GM19463 (cell line): Measurements from ENCODE around the gene NLRP1.

ENCODE experiments used
- ATAC-seq: cut with Tn5 transposase; IDR thresholded peaks from one replicate; pipeline ENCODE4 v1.9.1; 2021; ENCODE audit warnings: mild to moderate bottlenecking, moderate library complexity; ENCODE audit not compliant: unreplicated experiment

The NLRP1 gene

DNA sequence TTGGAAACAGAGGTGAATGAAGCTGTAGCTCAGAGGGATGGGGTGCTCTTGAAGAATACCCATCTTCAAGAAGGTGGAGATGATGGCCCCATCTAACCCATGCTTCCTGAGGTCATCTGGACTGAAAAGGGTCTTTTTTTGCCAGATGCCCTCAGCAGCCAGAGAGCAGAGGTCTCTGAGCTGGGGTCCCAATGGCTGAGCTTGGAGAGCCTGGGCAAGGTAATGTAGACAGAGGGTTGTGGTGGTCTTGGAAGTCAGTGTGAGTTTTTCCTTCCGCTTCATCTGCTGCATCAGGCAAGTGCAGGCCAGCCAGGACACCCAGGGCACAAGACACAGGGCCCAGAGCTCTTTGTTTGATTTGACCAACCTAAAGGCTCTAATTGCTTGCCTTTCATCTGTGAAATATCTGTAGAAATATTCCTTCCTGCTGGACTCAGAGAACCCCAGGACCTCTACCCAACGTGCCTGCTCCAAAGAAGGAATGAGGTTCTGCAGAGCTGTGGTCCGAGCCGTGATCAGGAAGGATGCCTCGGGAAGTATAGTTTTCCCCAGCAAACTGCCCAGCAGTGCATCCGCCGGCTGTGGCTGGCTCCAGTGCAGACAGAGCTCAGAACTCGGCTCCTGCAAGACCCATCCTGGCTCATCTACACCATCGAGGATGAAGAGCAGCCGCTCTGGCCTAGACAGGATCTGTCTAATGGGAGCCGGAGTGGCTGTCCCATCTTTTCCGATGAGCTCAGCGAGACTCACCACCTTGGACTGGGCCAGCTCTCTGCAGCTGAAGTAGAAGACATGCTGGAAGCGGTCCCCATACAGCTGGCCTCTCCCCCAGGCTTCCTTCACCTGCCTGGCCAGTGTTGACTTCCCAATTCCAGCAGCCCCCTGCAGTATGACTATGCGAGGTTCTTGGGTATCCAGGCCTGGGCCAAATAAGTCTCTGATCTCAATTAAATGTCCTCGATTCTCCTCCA is 25.2 kb downstream of the NLRP1 start:
- no peak for ATAC-seq

DNA sequence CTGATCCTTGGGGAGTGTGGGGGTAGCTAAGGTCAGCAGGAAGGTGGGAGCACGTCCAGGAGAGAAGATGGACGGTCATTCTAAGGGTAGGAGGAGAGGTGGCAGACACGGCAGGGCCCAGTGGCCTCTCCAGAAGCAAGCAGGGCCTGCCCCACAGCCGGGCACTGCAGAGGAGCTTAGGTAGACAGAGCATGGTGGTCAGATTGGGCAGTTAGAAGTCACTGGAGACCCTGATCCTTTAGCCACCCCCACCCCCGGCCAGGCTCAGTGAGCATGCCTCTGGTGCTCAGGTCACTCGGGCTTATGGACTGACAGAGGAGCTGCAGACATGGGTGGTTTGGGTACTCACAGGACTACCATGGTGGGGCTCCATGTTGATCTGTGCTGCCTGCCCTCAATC is 26.3 kb downstream of the NLRP1 start:
- ATAC-seq: no peak

DNA sequence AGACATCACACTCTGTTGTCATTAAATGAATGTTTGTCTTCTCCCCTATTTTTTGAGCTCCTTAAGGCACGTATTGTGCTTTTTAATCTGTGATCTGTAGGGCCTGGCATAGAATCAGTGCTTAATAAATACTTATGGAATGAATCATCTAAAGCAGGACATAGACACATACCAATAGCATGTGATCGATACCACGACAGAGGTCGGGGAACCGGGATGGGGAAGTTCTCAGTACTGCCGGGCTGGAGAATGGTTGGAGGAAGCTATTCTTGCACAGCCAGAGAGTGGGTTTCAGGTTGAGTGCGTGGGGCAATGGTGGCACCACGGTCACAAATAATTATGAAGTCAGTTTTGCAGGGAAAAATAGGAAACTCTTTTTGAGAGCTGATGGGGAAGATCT is 26.8 kb downstream of the NLRP1 start:
- ATAC-seq: no peak

DNA sequence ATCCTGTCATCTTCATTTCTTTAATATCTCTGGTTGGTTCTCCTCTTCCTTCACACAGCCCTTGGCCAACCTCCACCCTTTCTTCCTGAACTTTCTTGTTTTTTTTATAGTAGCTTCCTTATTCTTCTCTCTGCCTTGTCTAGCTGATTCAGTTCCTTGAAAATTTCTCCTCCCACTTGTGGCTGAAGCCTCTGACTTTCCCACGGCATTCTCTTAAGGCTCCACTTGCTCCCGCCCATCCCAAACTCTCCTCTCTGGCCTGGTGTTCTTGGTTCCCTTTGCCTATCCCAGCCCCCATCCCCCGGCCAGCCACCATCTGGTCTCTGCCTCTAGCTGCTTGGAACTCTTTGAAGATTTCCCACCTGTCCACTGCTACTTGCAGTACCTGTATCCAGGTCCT is 29.1 kb downstream of the NLRP1 start:
- ATAC-seq: no peak

DNA sequence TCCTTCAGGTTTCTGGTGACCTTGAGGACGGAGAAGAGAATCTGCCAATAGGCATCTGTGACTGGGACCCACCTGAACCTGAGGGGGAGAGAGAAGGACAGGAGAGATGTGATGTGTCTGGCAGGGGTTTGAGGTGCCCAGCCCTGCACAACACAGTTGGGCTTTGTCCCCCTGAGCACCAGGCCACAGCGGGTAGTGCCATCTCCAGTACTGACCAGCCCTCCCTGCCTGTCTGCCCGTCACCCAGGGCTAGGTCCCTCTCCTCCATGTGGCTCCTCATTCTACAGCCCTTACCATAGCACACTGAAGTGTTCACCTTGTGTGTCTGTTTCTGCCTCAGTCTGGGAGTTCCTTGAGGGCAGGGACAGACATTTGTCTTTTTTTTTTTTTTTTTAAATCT is 30.8 kb downstream of the NLRP1 start:
- no peak for ATAC-seq

DNA sequence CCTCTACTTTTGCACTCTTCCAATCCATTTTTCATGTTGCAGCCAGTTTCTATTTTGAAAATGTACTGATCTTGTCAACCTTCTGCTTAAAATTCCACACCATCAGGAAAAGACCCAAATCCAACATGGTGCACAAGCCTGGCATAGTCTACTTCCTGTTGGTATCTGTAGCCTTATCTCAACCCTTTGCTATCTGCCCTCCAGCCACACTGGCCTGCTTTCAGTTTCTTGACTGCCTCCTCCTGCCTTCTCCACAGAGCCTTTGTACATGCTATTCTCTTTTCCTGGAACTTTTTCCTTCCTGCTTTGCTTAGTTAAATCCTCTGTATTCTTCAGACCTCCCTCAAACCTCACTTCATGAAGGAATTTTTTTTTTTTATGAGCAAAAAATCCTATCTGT is 31.5 kb downstream of the NLRP1 start:
- no peak for ATAC-seq

DNA sequence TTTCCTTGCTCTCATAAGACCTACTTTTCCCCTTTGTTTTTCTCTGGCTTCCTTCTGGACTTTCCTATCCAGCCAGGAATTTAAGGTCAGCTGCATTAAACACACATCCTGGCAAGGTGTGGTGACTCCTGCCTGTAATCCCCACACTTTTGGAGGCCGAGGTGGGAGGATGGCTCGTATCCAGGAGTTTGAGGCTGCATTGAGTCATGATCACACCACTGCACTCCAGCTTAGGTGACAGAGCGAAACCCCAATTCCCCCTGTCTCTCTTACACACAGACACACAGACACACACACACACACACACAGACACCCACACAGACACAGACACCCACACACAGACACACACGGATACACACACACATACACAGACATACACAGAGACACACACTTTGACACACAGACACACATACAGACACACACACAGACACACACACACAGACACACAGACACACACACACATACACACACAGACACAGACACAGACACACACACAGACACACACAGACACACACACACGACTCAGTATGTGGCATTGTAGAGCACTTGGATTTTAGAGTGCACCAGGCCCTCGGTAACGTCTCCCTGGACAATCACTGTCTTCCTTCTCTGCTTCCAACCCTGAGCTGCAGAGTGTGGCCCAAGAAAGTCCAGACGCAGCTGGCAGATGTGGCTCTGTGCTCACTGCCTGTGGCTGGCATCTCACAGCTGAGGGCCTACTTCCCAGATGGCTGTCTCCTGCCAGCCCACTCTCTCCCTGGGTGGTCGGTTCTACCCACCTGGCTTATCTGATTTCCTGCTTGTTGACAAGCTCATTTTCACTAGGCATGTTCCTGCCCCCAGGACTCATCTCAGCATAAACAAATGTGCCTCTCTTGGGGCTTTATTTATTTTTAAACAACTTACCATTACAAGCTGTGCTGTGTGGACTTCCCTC is 39.0 kb downstream of the NLRP1 start:
- ATAC-seq: no peak

DNA sequence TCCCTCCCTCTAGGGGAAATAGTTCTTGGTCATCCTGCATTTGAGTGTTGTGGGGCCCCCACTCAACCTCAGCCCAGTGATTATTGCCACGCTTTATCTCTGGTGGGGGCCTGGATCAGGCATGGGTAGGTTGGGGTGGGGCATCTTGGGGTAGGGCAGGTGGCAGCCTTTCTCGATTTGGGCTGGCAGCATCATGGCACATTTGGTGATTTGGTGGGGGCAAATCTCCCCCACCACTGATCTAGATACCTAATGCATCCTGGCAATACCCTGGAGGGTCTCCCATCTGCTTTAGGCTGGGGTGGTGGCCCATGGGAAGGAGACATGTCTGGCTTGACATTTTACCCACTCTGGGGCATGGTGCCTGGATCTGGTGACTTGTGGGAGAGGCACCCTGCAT is 40.2 kb downstream of the NLRP1 start:
- ATAC-seq: no peak

DNA sequence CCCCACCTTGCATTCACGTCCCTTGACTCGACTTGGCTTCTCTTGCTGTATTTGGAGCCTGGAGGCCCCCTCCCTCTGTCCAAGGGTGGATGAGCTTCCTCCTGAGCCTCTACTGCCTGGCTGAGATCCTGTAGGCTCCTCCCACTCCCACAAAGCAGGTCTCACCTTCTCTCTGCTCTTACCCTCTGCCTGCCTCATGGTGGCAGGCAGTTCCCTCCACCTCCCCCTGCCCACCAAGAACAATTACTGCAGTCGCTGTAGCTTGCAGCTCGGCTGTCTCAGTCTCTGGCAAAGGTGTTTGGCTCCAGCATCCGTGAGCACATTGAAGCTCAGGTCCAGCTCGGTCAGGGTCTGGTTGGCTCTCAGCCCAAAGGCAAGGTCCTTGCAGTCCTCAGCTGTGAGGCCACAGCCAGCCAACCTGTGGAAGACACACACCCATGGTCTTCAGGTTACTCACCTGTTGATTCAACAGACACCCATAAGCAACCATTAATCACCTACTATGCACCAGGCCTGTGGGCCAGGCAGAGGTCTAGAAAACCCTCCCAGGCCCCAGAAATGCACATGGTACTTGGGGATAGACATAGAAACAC is 42.6 kb downstream of the NLRP1 start:
- ATAC-seq: no peak

DNA sequence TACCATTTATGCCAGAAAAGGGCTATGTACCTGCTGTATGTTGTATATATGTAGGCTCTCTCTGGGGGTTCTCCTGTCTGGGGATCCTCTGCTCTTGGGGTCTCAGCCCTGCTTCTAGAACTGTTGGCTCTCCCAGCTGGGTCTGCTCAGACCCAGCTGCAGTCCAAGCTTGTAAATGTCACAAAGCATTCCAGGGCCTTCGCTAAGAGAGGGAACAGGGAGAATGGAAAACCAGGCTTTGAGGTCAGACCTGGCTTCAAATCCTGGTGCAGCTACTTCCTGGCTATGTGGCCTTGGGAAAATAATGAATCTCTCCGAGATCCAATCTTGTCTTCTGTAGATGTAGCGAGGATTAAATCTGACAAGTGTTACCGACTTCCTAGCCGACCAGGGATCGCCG is 44.0 kb downstream of the NLRP1 start:
- no peak for ATAC-seq

DNA sequence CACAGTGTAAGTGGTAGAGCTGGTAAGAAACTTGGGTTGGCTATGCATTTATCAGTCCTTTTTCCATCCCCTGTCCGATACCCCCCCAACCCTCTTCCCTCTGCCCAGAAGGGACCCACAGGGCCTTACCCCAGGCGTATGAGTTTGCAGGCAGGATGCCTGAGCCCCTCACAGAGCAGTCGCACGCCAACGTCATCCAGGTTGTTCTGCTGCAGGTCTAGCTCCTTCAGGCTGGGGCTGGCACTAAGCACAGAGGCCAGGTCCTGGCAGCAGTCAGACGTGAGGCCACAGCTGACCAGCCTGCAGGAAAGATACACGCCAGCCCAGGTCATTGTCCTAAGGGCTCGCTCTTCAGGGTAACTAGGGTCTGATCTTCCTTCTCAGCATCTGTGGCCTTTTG is 45.0 kb downstream of the NLRP1 start:
- no peak for ATAC-seq

DNA sequence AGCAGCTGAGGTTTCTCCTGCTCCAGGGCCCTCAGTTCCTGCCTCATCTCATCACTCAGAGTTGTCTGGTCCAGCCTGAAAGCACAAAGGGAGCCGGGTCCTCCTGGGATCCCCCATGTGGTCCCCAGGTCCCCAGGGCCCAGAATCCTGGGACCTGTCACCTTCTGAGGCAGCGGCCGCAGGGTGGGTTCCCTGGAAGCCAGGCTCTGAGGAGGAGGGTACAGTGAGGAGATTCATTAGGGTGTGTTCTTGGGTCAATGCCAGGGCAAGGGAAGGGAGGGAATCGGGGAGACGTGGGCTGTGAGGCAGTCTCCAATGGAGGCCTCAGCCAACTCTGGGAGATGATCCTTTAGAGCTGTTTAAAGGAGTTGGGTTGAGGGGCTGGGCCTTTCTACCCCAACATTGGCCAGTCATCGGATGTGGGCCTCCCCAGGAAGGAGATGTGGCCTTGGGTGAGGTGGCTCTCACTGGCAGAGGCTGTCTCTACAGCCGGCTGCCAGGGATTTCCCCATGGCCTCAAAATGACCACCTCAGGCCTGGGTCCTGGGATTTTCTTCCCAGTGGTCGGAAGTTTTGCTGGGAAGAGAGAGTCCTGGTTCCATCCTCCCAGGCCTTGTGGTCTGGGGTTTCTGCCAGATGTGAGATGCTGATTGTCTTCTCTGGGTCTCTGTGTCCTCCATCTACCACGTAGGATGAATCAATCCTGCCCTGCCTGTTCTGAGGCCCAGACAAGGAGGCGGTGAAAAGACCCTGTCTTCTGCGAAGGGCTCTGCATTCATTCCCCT is 47.3 kb downstream of the NLRP1 start:
- no peak for ATAC-seq

DNA sequence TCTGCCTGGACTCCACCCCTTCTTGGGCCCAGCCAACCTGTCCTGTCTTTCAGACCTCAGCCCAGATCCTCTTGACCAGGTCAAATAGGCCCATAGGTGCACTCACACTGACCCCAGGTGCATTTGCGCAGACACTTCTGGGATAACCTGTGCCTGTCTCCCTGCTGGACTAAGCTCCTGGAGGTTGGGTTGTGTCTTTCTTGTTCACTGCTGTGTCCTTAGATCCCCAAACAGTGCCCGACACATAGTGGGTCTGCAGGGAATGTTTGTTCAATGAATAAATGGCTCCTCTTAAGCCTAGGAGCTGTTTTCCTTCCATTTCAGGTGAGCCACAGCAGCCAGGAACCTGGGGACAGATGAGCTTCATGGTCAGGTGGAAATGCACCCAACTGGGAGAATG is 48.9 kb downstream of the NLRP1 start:
- ATAC-seq: no peak

DNA sequence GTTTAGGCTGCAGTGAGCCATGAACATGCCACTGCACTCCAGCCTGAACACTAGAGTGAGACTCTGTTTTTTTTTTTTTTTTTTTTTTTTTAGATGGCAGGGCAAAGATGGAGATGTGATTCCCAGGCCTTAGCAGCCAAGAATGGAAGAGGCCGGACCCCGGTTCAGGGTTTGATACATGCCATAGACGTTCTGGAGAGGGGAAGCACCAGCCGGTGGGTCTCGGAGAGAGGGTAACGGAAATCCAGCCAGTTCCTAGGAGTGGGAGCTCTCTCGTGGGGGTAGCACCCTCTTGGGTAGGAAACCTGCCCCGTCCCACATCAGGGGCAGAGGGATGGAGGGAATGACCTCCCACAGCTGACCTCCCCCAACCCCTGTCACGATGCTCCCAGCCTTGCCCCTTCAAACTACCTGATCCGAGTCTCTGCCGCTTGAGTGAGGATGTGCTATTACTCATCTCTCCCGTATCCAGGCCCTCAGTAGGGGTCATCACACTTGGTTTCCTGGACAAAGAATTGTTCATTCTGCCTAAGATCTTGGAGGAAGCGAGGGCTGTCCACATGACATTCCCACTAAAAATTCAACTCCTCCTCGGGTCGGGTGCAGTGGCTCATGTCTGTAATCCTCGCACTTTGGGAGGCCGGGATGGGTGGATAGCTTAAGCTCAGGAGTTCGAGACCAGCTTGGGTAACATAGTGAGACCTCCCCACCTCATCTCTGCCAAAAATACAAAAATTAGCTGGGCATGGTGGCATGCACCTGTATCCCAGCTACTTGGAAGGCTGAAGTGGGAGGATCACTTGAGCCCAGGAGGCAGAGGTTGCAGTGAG is 50.6 kb downstream of the NLRP1 start:
- no peak for ATAC-seq

DNA sequence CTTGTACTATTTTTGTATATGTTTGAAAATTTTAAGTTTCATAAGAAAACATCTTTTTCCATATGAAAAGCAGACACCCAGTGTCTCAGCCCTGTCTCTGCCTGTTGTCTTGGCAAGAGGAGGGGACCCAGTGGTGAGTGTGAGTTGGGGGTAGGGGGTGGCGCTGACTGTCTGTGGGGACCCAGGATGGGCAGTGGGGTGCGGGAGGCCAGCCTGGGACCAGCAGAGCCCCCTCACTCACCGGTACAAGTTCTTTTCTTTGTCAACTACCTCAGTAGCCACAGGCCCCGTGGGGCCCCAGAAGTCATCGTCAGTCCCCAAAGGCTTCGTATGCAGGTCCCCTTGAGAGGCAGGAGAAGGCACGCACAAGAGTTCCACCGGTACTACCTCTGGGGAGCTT is 51.7 kb downstream of the NLRP1 start:
- no peak for ATAC-seq

DNA sequence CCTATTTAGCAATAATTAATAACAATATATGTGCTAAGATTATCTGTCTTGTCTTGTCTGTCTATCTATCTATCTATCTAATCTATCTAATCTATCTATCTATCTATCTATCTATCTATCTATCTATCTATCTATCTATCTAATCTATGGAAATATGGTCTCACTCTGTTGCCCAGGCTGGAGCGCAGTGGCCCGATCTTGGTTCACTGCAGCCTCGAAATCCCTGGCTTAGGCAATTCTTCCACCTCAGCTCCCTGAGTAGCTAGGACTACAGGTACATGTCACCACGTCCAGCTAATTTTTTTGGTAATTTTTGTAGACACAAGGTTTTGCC is 53.3 kb downstream of the NLRP1 start:
- ATAC-seq: no peak

DNA sequence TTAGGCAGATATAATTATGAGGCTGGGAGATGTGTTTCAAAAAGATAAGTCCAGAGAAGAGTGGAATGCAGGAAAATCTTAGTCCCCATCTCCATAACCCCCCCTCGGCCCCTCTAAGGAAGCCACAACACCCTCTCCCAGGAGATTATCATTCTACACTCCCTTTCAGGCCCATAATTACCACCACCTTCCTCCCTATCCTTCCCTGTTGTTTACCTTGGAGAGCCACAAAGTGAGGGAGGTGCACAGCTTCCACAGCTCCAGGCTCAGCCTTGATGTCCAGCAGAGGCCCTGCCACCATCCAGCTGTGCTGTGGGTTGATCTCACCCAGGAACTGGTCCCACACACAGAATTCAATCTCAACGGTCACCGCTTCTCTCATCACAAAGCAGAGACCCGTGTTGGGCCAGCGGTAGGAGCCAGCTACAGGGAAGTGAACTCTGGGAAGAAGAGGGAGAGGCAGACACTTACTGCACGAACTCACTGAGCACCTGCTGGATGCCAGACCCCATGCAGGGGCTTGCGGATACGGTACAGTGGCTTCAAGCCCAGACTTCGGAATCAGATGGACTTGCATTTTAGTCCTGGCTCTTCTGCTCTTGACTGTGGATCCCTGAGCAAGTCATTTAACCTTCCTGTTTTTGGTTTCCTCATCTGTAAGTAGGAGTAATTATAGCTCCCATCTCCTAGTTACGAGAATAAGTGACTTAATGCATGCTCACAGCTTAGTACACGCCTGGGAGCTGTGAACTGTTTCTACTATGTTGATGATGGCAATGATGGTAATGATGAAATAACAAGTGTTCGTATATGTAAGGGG is 53.8 kb downstream of the NLRP1 start:
- no peak for ATAC-seq

DNA sequence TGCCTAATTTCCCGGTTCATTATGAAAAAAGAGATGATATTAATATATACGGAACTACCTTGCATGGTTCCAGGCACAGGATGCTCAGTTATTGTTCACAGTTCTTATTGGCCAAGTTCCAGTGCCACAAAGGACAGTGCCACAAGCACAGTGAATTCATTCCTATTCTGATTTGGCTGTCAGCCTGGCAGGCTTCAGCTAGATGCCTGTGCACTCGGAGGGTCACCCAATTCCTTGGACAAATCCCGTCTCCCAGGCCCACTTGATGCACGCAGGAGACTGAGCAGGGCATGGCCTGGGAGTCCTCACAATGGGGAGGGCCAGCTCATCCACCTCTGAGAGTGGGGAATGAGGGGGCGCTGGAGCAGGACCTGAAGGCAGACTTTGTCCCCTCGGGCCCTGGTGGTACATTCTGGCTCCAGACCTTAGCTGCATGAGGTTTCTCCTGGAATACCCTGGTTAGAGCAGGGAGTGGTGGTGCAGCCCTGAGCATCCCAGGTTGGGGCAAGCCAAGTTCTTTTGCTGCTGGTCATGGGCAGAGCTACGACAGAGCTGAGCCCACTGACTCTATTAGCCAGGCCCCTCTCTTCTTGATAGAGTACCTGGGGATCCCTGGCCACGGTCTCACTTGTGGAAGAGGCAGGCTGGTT is 56.6 kb downstream of the NLRP1 start:
- no peak for ATAC-seq
